Measurements from ENCODE around the gene BUD23. TPM values are rescaled to one million over a fixed set of nuclear protein-coding genes. Genes with fewer than 3 reads are reported as not detected.
"Not testable (repeated sequence)": the region's sequence is repeated elsewhere in the genome, so short reads cannot be mapped to it uniquely, and the experiment has no call there.

The BUD23 gene
- total RNA-seq, 3 donors from 2014 or later: 39.5 to 49.8 (median 41.0) TPM

DNA sequence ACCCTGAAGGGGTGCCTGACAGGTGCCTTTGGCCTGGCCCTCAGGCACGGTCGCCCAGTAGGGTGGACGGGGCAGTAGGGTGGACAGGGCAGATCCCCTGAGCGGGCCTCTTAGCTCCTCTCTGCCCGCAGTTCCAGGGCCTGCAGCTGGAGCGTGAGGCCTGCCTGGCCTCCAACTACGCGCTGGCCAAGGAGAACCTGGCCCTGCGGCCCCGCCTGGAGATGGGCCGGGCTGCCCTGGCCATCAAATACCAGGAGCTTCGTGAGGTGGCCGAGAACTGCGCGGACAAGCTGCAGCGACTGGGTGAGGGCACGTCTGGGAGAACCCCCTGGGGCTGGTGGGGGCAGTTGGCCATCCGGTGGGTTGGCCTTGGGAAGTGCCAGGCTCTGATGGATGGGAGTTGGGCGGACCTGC is 14.1 kb upstream of the BUD23 start:
- no peak overlapping the region for H3K27ac ChIP-seq
- no peaks in the 10 kb centered on the region for H3K36me3 ChIP-seq
- TF ChIP-seq POLR2AphosphoS5 (IDR thresholded peaks at IDR 0.05) (no peak), POLR2A (IDR thresholded peaks at IDR 0.05) (no peak)
- TF ChIP-seq, protein P1, sequence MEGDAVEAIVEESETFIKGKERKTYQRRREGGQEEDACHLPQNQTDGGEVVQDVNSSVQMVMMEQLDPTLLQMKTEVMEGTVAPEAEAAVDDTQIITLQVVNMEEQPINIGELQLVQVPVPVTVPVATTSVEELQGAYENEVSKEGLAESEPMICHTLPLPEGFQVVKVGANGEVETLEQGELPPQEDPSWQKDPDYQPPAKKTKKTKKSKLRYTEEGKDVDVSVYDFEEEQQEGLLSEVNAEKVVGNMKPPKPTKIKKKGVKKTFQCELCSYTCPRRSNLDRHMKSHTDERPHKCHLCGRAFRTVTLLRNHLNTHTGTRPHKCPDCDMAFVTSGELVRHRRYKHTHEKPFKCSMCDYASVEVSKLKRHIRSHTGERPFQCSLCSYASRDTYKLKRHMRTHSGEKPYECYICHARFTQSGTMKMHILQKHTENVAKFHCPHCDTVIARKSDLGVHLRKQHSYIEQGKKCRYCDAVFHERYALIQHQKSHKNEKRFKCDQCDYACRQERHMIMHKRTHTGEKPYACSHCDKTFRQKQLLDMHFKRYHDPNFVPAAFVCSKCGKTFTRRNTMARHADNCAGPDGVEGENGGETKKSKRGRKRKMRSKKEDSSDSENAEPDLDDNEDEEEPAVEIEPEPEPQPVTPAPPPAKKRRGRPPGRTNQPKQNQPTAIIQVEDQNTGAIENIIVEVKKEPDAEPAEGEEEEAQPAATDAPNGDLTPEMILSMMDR (IDR thresholded peaks at IDR 0.05): no peak
- H3K9me3 ChIP-seq: no peaks in the 10 kb centered on the region
- no peaks in the 10 kb centered on the region for H3K4me1 ChIP-seq
- intact Hi-C loops (cut with DNase I; ENCODE audit: low total_unique reads): no loop called here
- H3K27me3 ChIP-seq: no peaks in the 10 kb centered on the region
- DNase-seq (ENCODE audit: low spot score in 2 of 2): no peak
- H3K4me3 ChIP-seq: peak overlapping the region in 1 of 3 donors; percentile 97

GRCh38 chr7:73669858-73670385 is 13.5 kb upstream of the BUD23 start:
- Histone ChIP-seq H3K4me1 (no peaks in the 10 kb centered on the region), H3K4me3 (no peak overlapping the region), H3K27ac (no peak overlapping the region), H3K36me3 (no peaks in the 10 kb centered on the region), H3K9me3 (no peaks in the 10 kb centered on the region), H3K27me3 (no peaks in the 10 kb centered on the region)
- intact Hi-C loops (cut with DNase I; ENCODE audit: low total_unique reads): no loop called here
- DNase-seq (ENCODE audit: low spot score in 2 of 2): no peak
- TF ChIP-seq POLR2AphosphoS5 (IDR thresholded peaks at IDR 0.05): no peak
- TF ChIP-seq, protein P1 (IDR thresholded peaks at IDR 0.05): no peak
- TF ChIP-seq POLR2A (IDR thresholded peaks at IDR 0.05): no peak

- H3K4me1 ChIP-seq: no peaks in the 10 kb centered on the region
- H3K36me3 ChIP-seq: no peaks in the 10 kb centered on the region
- no peak overlapping the region for H3K4me3 ChIP-seq
- H3K9me3 ChIP-seq: no peaks in the 10 kb centered on the region
- H3K27ac ChIP-seq: no peak overlapping the region
- no peak for TF ChIP-seq POLR2A (IDR thresholded peaks at IDR 0.05)
- TF ChIP-seq, protein P1 (IDR thresholded peaks at IDR 0.05): no peak
- no peak for TF ChIP-seq POLR2AphosphoS5 (IDR thresholded peaks at IDR 0.05)
- DNase-seq (ENCODE audit: low spot score in 2 of 2): no peak
- H3K27me3 ChIP-seq: no peaks in the 10 kb centered on the region
- intact Hi-C loops (cut with DNase I; ENCODE audit: low total_unique reads): no loop called here
These were observed 12.1 kb upstream of the BUD23 start for GRCh38 chr7:73671322-73671661.

GRCh38 chr7:73671857-73672445 is 11.4 kb upstream of the BUD23 start:
- intact Hi-C loops (cut with DNase I; ENCODE audit: low total_unique reads): no loop called here
- Histone ChIP-seq H3K4me3 (no peak overlapping the region), H3K9me3 (no peaks in the 10 kb centered on the region), H3K27me3 (no peaks in the 10 kb centered on the region), H3K36me3 (no peaks in the 10 kb centered on the region), H3K4me1 (no peaks in the 10 kb centered on the region), H3K27ac (no peak overlapping the region)
- TF ChIP-seq POLR2AphosphoS5 (IDR thresholded peaks at IDR 0.05) (no peak), POLR2A (IDR thresholded peaks at IDR 0.05) (no peak)
- TF ChIP-seq, protein P1 (IDR thresholded peaks at IDR 0.05): no peak
- no peak for DNase-seq (ENCODE audit: low spot score in 2 of 2)

GRCh38 chr7:73674468-73675124 is 8.8 kb upstream of the BUD23 start:
- intact Hi-C loops (cut with DNase I; ENCODE audit: low total_unique reads): no loop called here
- Histone ChIP-seq H3K4me3 (no peak overlapping the region), H3K27ac (no peak overlapping the region), H3K36me3 (no peaks in the 10 kb centered on the region), H3K27me3 (no peaks in the 10 kb centered on the region), H3K9me3 (no peaks in the 10 kb centered on the region), H3K4me1 (no peaks in the 10 kb centered on the region)
- TF ChIP-seq, protein P1 (IDR thresholded peaks at IDR 0.05): no peak
- TF ChIP-seq POLR2A (IDR thresholded peaks at IDR 0.05): no peak
- DNase-seq (ENCODE audit: low spot score in 2 of 2): no peak

- H3K27ac ChIP-seq; intact Hi-C loops (cut with DNase I; ENCODE audit: low total_unique reads); H3K4me3 ChIP-seq; H3K27me3 ChIP-seq; H3K9me3 ChIP-seq; DNase-seq (ENCODE audit: low spot score in 2 of 2); H3K4me1 ChIP-seq; H3K36me3 ChIP-seq: not testable (repeated sequence)
These were observed 7.3 kb upstream of the BUD23 start for GRCh38 chr7:73676062-73676461.

Measured in breast epithelium (tissue), 4 donors.